ENCODE measurements around the gene GABRA4. TPM values are rescaled to one million over a fixed set of nuclear protein-coding genes. Genes with fewer than 3 reads are reported as not detected.

The GABRA4 gene
- total and polyA plus RNA-seq, 10 of the 15 experiments (the other 5 are each of a cell fraction or from before 2014, with no cell fraction given): 0.69 to 14.6 (median 1.1) TPM

DNA sequence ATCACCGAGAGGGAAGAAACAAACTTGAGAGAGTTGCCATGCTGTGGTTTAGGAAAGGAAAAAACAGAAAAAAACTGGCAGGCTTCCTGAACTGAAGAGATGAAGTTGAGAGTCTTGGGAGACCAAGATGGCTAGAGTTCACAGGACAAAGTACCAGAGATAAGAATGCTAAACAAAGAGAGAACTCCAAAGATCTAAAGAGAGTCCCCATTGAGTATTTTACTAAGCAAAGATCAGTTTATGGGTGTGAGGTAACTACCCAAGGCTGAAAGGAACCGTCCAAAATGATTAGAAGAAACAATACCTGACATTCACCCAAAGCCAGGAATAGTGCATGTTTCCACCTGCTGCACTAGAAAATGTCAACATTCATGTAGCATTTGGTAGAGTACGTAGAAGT lies 62.5 kb downstream of the GABRA4 start:
- no peaks in the 10 kb centered on the region for H3K27me3 ChIP-seq (replicated peaks in 1 of 2; ENCODE audit: control insufficient read depth in 2 of 2, insufficient read depth in 2 of 2, low read length in 1 of 2)
- H3K9ac ChIP-seq (ENCODE audit: control insufficient read depth, insufficient read depth, low read length): no peak overlapping the region
- no peaks in the 10 kb centered on the region for H3K36me3 ChIP-seq (ENCODE audit: control insufficient read depth in 2 of 2, insufficient read depth in 2 of 2, low read length in 1 of 2)
- DNase-seq (ENCODE audit: low read depth, low spot score) (no peak), FAIRE-seq (no peak), ATAC-seq (no peak)
- no peaks in the 10 kb centered on the region for H3K79me2 ChIP-seq (ENCODE audit: control insufficient read depth, insufficient read depth, low read length)
- ChIA-PET POLR2A (no interaction called here), RAD21 (ENCODE audit: unreplicated experiment) (interaction anchor here (1.0 to 4.8 kb wide), 3 partner anchors 9 to 191 kb away, joined by 3 to 52 read pairs (median 16); no protein-coding TSS in a partner anchor), SMC1A (ENCODE audit: uncharacterized antibody, unreplicated experiment) (interaction anchor here (0.7 to 5.5 kb wide), 7 partner anchors 9 to 210 kb away, joined by 3 to 62 read pairs (median 6); no protein-coding TSS in a partner anchor), CTCF (interaction anchor here (1.0 to 5.5 kb wide), 10 partner anchors 10 to 562 kb away, joined by 3 to 79 read pairs (median 11); partner anchors contain the start of gene GABRB1)
- WGBS (ENCODE audit: insufficient coverage, insufficient replicate concordance, low lambda C conversion rate, missing lambda C conversion rate): 10% methylated on average over 3 of the region's 3 CpGs
- no peaks in the 10 kb centered on the region for H3K9me3 ChIP-seq (replicated peaks; ENCODE audit: control insufficient read depth, insufficient read depth, low read length)
- H4K20me1 ChIP-seq (ENCODE audit: control insufficient read depth, insufficient read depth): no peaks in the 10 kb centered on the region
- no peak overlapping the region for H2AFZ ChIP-seq (ENCODE audit: control insufficient read depth, low read depth, low read length)
- no peak overlapping the region for H3K4me2 ChIP-seq (ENCODE audit: control insufficient read depth, insufficient read depth)
- intact Hi-C loops (cut with micrococcal nuclease; ENCODE audit: unreplicated experiment): loop anchor here (5.0 kb wide), 2 partner anchors 281 to 451 kb away; no protein-coding TSS in a partner anchor
- H3K27ac ChIP-seq (ENCODE audit: control insufficient read depth, insufficient read depth): no peak overlapping the region
- in situ Hi-C loops (cut with MboI): loop anchor here (5.0 to 10.0 kb wide), 2 partner anchors 101 to 454 kb away; partner anchors contain the start of gene GABRB1
- H3K4me3 ChIP-seq: no peak overlapping the region
- H3K4me1 ChIP-seq (ENCODE audit: control insufficient read depth, insufficient read depth, low read length): no peaks in the 10 kb centered on the region
- BruUV-seq (replicated peaks): no TSS peak
- TF ChIP-seq ZBTB11 (CRISPR knock-in tag; IDR thresholded peaks at IDR 0.05) (no peak), POLR2AphosphoS2 (IDR thresholded peaks at IDR 0.05; ENCODE audit: low read depth, low read length) (no peak), CBX5 (IDR thresholded peaks at IDR 0.05; ENCODE audit: low read depth) (no peak), PBX3 (IDR thresholded peaks at IDR 0.05; ENCODE audit: insufficient replicate concordance, low read depth, low read length) (no peak), ZNF24 (IDR thresholded peaks at IDR 0.05) (no peak), WRNIP1 (IDR thresholded peaks at IDR 0.05; ENCODE audit: borderline replicate concordance, low read depth, low read length) (no peak), NR2C2 (IDR thresholded peaks at IDR 0.05; ENCODE audit: borderline replicate concordance, control insufficient read depth, insufficient read length, low read depth) (no peak)
- TF ChIP-seq, protein P1, sequence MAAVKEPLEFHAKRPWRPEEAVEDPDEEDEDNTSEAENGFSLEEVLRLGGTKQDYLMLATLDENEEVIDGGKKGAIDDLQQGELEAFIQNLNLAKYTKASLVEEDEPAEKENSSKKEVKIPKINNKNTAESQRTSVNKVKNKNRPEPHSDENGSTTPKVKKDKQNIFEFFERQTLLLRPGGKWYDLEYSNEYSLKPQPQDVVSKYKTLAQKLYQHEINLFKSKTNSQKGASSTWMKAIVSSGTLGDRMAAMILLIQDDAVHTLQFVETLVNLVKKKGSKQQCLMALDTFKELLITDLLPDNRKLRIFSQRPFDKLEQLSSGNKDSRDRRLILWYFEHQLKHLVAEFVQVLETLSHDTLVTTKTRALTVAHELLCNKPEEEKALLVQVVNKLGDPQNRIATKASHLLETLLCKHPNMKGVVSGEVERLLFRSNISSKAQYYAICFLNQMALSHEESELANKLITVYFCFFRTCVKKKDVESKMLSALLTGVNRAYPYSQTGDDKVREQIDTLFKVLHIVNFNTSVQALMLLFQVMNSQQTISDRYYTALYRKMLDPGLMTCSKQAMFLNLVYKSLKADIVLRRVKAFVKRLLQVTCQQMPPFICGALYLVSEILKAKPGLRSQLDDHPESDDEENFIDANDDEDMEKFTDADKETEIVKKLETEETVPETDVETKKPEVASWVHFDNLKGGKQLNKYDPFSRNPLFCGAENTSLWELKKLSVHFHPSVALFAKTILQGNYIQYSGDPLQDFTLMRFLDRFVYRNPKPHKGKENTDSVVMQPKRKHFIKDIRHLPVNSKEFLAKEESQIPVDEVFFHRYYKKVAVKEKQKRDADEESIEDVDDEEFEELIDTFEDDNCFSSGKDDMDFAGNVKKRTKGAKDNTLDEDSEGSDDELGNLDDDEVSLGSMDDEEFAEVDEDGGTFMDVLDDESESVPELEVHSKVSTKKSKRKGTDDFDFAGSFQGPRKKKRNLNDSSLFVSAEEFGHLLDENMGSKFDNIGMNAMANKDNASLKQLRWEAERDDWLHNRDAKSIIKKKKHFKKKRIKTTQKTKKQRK (IDR thresholded peaks at IDR 0.05; ENCODE audit: low read depth, low read length): no peak
- TF ChIP-seq, protein P2, sequence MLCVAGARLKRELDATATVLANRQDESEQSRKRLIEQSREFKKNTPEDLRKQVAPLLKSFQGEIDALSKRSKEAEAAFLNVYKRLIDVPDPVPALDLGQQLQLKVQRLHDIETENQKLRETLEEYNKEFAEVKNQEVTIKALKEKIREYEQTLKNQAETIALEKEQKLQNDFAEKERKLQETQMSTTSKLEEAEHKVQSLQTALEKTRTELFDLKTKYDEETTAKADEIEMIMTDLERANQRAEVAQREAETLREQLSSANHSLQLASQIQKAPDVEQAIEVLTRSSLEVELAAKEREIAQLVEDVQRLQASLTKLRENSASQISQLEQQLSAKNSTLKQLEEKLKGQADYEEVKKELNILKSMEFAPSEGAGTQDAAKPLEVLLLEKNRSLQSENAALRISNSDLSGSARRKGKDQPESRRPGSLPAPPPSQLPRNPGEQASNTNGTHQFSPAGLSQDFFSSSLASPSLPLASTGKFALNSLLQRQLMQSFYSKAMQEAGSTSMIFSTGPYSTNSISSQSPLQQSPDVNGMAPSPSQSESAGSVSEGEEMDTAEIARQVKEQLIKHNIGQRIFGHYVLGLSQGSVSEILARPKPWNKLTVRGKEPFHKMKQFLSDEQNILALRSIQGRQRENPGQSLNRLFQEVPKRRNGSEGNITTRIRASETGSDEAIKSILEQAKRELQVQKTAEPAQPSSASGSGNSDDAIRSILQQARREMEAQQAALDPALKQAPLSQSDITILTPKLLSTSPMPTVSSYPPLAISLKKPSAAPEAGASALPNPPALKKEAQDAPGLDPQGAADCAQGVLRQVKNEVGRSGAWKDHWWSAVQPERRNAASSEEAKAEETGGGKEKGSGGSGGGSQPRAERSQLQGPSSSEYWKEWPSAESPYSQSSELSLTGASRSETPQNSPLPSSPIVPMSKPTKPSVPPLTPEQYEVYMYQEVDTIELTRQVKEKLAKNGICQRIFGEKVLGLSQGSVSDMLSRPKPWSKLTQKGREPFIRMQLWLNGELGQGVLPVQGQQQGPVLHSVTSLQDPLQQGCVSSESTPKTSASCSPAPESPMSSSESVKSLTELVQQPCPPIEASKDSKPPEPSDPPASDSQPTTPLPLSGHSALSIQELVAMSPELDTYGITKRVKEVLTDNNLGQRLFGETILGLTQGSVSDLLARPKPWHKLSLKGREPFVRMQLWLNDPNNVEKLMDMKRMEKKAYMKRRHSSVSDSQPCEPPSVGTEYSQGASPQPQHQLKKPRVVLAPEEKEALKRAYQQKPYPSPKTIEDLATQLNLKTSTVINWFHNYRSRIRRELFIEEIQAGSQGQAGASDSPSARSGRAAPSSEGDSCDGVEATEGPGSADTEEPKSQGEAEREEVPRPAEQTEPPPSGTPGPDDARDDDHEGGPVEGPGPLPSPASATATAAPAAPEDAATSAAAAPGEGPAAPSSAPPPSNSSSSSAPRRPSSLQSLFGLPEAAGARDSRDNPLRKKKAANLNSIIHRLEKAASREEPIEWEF (IDR thresholded peaks at IDR 0.05; ENCODE audit: insufficient replicate concordance, low read depth, low read length): no peak
